Measurements from ENCODE around the gene MTMR10.

DNA sequence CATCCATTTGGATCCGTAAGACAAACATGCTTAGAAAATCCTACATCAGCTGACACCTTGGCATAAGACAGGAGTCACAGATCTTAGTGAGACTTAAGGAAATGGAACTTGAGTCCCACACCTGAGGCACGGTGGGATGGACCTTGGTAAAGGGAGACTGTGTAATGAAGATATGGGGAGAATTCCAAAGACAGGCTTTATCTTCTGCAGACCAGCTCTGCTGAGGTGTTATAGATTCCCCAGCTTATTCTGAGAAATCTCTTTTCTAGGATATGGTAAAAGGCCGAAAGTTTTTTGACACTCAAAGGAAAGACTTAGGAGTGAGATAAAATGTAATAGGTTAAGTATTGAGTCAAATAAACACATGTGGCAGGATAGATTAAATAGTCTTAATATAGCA is 8.3 kb upstream of the MTMR10 start:
- TF ChIP-seq, protein P1, sequence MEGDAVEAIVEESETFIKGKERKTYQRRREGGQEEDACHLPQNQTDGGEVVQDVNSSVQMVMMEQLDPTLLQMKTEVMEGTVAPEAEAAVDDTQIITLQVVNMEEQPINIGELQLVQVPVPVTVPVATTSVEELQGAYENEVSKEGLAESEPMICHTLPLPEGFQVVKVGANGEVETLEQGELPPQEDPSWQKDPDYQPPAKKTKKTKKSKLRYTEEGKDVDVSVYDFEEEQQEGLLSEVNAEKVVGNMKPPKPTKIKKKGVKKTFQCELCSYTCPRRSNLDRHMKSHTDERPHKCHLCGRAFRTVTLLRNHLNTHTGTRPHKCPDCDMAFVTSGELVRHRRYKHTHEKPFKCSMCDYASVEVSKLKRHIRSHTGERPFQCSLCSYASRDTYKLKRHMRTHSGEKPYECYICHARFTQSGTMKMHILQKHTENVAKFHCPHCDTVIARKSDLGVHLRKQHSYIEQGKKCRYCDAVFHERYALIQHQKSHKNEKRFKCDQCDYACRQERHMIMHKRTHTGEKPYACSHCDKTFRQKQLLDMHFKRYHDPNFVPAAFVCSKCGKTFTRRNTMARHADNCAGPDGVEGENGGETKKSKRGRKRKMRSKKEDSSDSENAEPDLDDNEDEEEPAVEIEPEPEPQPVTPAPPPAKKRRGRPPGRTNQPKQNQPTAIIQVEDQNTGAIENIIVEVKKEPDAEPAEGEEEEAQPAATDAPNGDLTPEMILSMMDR (conservative IDR thresholded peaks at IDR 0.05) = no peak
- no peak for TF ChIP-seq ZFX (IDR thresholded peaks at IDR 0.05)
